HG03520 (cell line): Measurements from ENCODE around the gene PARVB.
A peak's percentile ranks its signal among the peaks of the same experiment; 100 is the strongest.

Experiments used
- ATAC-seq: cut with Tn5 transposase; IDR thresholded peaks from one replicate; pipeline ENCODE4 v1.9.1; 2021; ENCODE audit warnings: mild to moderate bottlenecking, moderate library complexity; ENCODE audit not compliant: unreplicated experiment

PARVB gene

GRCh38 chr22:44179196-44179988 lies 155.3 kb downstream of the PARVB start:
- ATAC-seq = no peak

- no peak for ATAC-seq
Observed at GRCh38 chr22:44179989-44180705, 156.0 kb downstream of the PARVB start.

- peak; percentile 61 for ATAC-seq
Observed at GRCh38 chr22:44180706-44181032, 156.6 kb downstream of the PARVB start, which contains the start of gene PARVG. PARVG (plus strand) TSS chr22:44180925; CDS start chr22:44183330, 2,405 bp downstream.

- ATAC-seq = no peak
Observed at GRCh38 chr22:44181033-44181911, 157.2 kb downstream of the PARVB start.

- no peak for ATAC-seq
Observed at GRCh38 chr22:44181912-44182587, 157.9 kb downstream of the PARVB start.

- no peak for ATAC-seq
Observed at GRCh38 chr22:44182588-44183286, 158.6 kb downstream of the PARVB start.

- no peak for ATAC-seq
Observed at GRCh38 chr22:44183287-44183588, 159.1 kb downstream of the PARVB start.

- ATAC-seq = no peak
Observed at GRCh38 chr22:44184006-44184405, 159.9 kb downstream of the PARVB start.

GRCh38 chr22:44185237-44186120 lies 161.4 kb downstream of the PARVB start:
- ATAC-seq = no peak

- no peak for ATAC-seq
Observed at GRCh38 chr22:44186121-44186510, 162.0 kb downstream of the PARVB start.

GRCh38 chr22:44186737-44187136 lies 162.6 kb downstream of the PARVB start:
- ATAC-seq = no peak

- ATAC-seq = no peak
Observed at GRCh38 chr22:44187652-44188230, 163.6 kb downstream of the PARVB start.

- ATAC-seq = no peak
Observed at GRCh38 chr22:44188316-44188715, 164.2 kb downstream of the PARVB start.

GRCh38 chr22:44188986-44189630 lies 165.0 kb downstream of the PARVB start:
- ATAC-seq = no peak

- ATAC-seq = no peak
Observed at GRCh38 chr22:44190381-44190976, 166.4 kb downstream of the PARVB start.

- no peak for ATAC-seq
Observed at GRCh38 chr22:44191036-44191454, 166.9 kb downstream of the PARVB start.

GRCh38 chr22:44192098-44192815 lies 168.2 kb downstream of the PARVB start:
- no peak for ATAC-seq
